HepG2 (cell line): ENCODE data around the gene TBC1D2B. TPM values are rescaled to one million over a fixed set of nuclear protein-coding genes. Genes with fewer than 3 reads are reported as not detected.
A peak's percentile ranks its signal among the peaks of the same experiment; 100 is the strongest.

Source experiments
- GZF1 ChIP-seq: sonication (generic); formaldehyde crosslinking; IDR thresholded peaks from 2 replicates; pipeline ENCODE4 v1.5.1; 2020; ENCODE audit warnings: mild to moderate bottlenecking, missing genetic modification reagents
- IKZF5 ChIP-seq: IDR thresholded peaks from 2 replicates; pipeline ENCODE4 v1.6.1; 2018; ENCODE audit warnings: missing genetic modification reagents, mild to moderate bottlenecking, missing compliant biosample characterization
- KIAA2018 ChIP-seq: sonication (generic); formaldehyde crosslinking; IDR thresholded peaks from 2 replicates; pipeline ENCODE4 v1.5.0; 2020; ENCODE audit warnings: mild to moderate bottlenecking, missing genetic modification reagents, borderline replicate concordance
- SP5 ChIP-seq: IDR thresholded peaks from 2 replicates; pipeline ENCODE4 v1.6.1; 2016; ENCODE audit warnings: low read depth, borderline replicate concordance
- ZBTB44 ChIP-seq: sonication (generic); formaldehyde crosslinking; IDR thresholded peaks from 2 replicates; pipeline ENCODE4 v1.4.0; 2020; ENCODE audit warnings: missing genetic modification reagents
- ZNF263 ChIP-seq: sonication (generic); formaldehyde crosslinking; IDR thresholded peaks from 2 replicates; pipeline ENCODE4 v1.4.0; 2020; ENCODE audit warnings: missing genetic modification reagents
- ZNF512 ChIP-seq: sonication (generic); formaldehyde crosslinking; IDR thresholded peaks from 2 replicates; pipeline ENCODE4 v1.4.0; 2020; ENCODE audit warnings: mild to moderate bottlenecking, missing genetic modification reagents
- ZNF687 ChIP-seq: sonication (generic); formaldehyde crosslinking; IDR thresholded peaks from 2 replicates; pipeline ENCODE4 v1.5.1; 2020; ENCODE audit warnings: mild to moderate bottlenecking, missing genetic modification reagents, moderate library complexity
- polyA plus RNA-seq, 8 experiments: library from polyadenylated mRNA; depleted of rRNA in 3 of 8; stranded (reverse) in 7 of 8; unstranded in 1 of 8; fragments of >200 nt; fragmentation: Illumina TruSeq in 4 of 8; extraction: Trizol in 4 of 8; gene quantifications; 2 replicates each; pipeline versions ENCODE4 v1.2.1 to v1.2.3, GENCODE V29; 2011 to 2016; ENCODE audit warnings: low read depth in 4 of 8, missing spikeins in 1 of 8, mixed read lengths in 1 of 8; ENCODE audit not compliant: insufficient read depth in 1 of 8
- total RNA-seq, 5 experiments: library from RNA; depleted of rRNA; stranded (reverse); fragments of >200 nt; fragmentation: Illumina TruSeq; extraction: Trizol; gene quantifications; 2 replicates each; pipeline ENCODE4 v1.2.3, GENCODE V29; 2016; ENCODE audit warnings: low read depth in 1 of 5

Gene TBC1D2B
- total and polyA plus RNA-seq, 2 of the 13 experiments (the other 11 are each of a cell fraction or from before 2014, with no cell fraction given), result 10.1 to 14.4 TPM

- peak; percentile 70 for TF ChIP-seq ZNF687 (CRISPR knock-in tag)
- TF ChIP-seq ZBTB44 (CRISPR knock-in tag), result no peak
- no peak for TF ChIP-seq ZNF512 (CRISPR knock-in tag)
- TF ChIP-seq ZNF263 (CRISPR knock-in tag), result peak; percentile 36
- peak; percentile 57; the same call in 1 of the 2 replicates for TF ChIP-seq SP5 (CRISPR knock-in tag)
- TF ChIP-seq IKZF5 (CRISPR knock-in tag), result no peak
- TF ChIP-seq KIAA2018 (CRISPR knock-in tag), result no peak
- no peak for TF ChIP-seq GZF1 (CRISPR knock-in tag)
Observed at GRCh38 chr15:78055919-78056713, 21.4 kb downstream of the TBC1D2B start (continued).
